ENCODE results near the gene SURF1.

Gene SURF1

DNA sequence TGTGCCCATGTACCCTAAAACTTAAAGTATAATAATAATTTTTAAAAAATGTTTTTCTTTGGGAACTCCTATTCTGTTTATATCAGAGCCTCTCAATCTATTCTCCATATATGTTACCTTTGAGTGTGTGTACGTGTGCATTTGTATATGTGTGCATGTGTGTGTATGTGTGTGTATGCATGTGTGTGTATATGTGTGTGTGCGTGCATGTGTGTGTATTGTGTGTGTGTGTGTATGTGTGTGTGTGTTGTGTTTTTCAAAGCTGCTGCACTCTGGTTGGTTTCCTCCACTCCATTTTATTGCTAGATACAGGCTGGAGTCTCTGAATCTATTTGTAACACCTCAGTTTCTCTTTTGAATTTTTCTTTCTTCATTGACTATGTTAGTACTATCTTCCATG lies 40.3 kb downstream of the SURF1 start:
- no peak for DNase-seq

- no peak for DNase-seq
Observed at GRCh38 chr9:133309608-133310007, 46.7 kb downstream of the SURF1 start.

GRCh38 chr9:133307301-133307700 lies 49.0 kb downstream of the SURF1 start:
- no peak for DNase-seq

DNA sequence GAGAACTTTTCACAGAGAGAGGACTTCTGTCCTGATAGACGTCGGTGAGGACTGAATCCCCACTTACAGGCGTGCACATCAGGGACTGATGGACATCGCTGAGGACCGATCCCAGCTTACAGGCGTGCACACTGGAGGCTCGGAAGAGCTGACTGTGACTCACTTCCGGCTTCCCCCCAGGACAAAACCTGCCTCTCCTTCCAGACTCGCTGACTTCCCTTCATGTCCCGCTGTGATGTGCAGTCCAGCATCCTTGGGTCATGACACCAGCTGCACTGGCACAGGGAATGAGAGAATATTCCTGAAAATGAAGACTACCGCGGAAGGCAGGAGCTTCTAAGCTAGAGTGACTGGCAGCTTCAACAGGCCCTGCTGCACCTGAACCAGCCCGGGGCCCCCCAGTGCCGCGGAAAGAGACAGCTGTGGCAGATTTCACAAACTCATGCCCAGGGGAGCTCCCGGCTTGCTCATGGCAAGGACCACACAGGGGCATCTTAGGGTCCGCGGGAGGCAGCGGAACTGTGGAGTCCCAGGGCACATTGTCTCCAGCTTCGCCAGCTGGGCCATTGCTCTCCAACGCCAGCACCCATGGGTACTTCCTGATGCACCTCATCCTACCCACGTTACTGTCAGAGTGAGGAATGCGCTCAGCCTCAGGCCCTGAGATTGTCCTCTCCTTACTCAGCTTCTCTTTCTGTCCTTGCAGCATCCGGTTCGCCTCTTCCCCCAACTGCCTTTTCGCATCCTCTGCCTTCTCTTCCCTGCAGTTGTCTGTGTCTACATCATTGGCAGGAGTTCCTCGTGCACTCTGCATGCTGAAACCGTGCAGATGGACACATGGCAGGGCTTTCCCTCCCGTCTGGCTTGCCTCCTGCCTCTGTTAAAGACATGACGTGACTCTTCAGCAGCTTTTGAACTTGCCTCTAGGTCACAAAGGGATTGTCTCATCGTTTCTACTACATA lies 49.8 kb downstream of the SURF1 start:
- no peak for DNase-seq

GRCh38 chr9:133305731-133306130 lies 50.6 kb downstream of the SURF1 start:
- no peak for DNase-seq

DNA sequence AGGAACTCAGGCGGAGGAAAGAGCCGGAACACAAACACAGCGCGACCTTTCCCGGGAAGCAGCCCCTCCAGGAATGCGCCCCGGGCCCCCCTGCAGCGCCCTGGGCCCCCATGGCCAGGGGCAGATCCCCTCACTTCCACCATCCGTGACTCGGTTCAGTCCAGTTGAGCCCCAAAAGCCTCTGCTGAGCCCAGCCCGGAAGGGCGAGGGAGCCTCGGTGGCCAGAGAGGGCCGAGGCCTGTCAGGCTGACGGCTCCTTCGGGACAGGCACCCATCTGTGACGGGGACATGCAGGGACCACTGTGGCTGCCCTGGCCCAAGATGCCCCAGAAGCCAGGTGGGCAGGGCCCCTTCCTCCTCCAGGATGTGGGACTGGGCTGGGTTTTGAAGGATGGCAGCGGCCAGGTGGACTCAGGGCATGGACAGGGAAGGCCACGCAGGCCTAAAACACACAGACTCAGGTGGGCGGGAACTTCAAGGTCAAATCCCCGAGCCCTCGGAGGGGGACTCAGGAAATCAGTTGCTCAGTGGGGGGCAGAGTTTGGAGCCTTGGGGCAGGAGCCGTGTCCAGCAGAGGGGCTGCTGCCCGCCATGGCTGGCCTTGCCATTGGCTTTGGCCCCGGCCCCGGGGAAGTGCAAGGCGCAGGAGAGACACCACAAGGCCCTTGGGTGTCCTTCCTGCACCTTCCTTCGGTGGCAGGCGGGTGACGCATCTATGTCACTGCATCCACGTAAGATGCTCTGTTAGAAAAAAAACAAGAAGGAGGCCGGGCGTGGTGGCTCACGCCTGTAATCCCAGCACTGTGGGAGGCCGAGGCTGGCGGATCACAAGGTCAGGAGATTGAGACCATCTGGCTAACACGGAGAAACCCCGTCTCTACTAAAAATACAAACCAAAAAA lies 51.6 kb downstream of the SURF1 start:
- no peak for DNase-seq

DNA sequence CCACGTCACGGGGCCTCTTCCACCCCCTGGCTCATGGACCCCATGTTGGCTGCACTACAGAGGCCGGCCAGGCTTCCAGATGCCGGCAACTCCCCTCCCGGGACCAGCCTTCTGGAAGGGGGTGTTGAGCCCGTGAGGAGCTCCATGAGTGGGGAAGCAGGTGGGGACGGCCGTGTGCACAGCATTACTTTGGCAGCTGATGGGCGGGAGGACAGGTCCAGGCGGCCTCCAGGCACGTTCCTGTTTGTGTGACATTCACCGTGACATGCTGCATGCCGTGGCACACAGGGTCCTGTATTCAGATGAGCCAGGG lies 52.2 kb downstream of the SURF1 start:
- no peak for DNase-seq

GRCh38 chr9:133303266-133304157 lies 52.8 kb downstream of the SURF1 start:
- no peak for DNase-seq

Data from HCEC 1CT (cell line).